ELR (cell line): Measurements from ENCODE around the gene FAM53B.
"Not testable (repeated sequence)": the region's sequence is repeated elsewhere in the genome, so short reads cannot be mapped to it uniquely, and the experiment has no call there.

Experiments used
- DNase-seq: peaks from one replicate; pipeline ENCODE4 v3.0.0-alpha.2; 2015; ENCODE audit warnings: low read depth

FAM53B gene, protein sequence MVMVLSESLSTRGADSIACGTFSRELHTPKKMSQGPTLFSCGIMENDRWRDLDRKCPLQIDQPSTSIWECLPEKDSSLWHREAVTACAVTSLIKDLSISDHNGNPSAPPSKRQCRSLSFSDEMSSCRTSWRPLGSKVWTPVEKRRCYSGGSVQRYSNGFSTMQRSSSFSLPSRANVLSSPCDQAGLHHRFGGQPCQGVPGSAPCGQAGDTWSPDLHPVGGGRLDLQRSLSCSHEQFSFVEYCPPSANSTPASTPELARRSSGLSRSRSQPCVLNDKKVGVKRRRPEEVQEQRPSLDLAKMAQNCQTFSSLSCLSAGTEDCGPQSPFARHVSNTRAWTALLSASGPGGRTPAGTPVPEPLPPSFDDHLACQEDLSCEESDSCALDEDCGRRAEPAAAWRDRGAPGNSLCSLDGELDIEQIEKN

DNA sequence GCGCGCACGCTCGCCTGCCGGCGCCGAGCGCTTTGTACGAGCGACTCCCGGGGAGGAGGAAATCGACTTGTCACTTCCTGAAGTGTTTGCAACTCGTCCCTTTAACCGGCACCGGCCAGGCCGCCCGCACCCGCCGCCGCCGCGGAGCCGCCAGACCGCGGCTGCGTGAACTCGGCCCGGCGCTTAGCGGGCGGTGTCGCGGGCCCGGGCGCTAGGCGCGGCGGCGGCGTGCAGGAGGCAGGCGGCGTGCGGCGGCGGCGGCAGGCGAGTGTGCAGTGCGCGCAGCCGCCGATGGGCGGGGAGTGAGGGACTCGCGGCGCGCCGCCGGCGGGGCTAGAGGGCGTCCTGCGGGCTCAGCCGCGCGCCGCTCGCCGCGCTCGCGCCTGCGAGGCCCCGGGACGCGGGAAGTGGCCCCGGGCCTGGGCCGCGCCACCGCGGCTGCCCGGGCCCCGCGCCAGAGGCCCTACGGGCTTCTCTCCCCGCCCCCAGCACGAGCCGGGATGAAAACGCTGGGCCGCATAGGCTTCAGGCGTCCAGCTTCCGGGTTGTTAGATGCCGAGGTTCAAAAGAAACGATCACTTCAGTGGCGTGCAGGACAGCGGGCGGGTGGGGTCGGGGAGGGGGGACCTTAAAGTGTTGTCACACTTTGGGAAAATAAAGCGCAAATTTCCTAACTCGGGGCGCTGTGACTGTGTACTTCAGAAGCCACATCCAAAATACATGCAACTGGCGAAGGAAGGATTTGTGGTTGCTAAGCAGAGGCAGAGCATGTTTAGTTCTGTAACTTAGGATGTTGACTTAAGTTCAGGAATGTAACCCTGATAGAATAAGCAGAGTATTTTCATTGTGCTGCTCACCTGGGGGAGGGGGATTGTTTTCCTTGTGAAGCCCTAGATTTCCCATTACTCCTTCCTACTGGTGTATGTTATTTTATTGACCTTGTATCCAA is at the start of gene FAM53B:
FAM53B (minus strand) TSS at position 277 of the 949 bp plus-strand sequence. CDS start 37,665 bp downstream, outside the sequence.
- DNase-seq, result peak; percentile 84

DNA sequence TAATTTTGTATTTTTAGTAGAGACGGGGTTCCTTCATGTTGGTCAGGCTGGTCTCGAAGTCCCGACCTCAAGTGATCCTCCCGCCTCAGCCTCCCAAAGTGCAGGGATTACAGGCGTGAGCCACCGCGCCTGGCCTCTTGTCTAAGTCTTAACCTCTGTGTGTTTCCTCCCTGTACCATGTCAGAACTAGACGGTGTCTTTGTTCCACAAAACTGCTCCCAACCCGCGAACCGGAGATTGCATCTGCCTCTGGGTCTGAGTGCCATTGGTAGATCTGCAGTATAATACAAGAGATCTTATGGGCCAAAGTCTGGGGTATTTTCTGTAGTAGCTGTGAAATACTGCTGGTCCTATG is 48.8 kb upstream of the FAM53B start:
- no peak for DNase-seq

DNA sequence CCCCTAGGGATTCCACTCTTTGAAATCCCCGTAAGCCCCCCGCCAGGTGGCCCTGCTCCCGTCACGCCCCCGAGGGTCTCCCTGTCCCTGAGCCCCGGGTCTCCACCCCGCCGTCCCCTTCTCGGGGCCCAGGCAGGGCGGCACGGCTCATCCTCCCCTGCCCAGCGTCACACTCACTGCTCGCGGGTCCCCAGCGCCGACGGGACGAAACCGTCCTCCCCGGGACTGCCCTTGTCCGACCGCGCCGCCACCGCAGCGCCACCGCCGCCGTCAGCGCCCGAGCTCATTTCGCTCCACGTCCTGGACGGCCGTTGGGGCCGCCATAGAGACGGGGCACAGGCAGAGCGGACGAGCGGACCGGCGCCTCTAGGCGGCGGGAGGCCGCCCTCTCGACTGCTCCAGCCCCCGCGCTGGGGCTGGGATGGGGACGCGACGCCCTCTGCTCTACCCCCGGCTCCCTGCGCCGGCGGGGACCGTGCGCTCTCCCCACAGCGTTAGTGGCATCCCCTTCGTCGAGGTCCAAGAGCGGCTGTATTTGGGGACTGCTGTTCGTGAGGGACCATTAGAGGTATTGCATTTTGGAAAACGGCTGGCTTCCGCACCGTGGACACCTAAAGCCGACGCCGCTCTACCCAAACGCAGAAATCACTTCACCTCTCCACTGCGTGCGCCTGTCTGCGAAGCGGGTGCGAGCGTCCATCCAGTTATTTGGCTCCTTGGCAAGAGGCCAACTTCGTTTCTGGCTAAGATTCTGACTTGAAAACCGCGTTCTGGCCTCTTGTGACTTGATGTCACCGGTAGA is 47.6 kb upstream of the FAM53B start, which contains the start of gene EEF1AKMT2:
EEF1AKMT2 (minus strand) TSS at position 341 of the 802 bp plus-strand sequence; CDS start at position 287, 54 bp downstream.
- peak; percentile 89 for DNase-seq

DNA sequence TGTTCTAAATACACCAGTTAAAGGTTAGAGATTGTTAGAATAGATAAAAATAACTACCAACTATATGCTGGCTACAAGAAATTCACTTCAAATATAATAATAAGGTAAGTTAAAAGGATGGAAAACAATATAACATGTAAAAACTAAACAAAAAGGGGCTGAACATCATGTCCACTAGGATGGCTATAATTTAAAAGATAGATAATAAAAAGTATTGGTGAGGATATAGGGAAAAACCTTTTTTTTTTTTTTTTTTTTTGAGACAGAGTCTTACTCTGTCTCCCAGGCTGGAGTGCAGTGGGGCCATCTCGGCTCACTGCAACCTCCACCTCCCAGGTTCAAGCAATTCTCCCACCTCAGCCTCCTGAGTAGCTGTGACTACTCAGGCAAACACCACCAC is 38.7 kb upstream of the FAM53B start:
- DNase-seq, result not testable (repeated sequence)

DNA sequence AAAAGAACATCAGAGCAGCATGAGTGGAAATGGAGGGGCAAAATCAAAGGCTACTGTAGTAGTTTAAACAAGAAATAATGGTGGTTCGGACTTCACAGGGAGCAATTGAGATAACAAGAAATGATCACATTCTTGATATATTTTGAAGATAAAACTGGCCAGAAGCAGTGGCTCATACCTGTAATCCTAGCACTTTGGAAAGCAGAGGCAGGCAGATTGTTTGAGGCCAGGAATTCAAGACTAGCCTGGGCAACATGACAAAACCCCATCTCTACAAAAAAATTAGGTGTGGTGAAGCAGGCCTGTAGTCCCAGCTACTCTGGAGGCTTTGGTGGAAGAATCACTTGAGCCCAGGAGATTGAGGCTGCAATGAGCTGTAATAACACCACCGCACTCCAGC is 24.6 kb upstream of the FAM53B start:
- no peak for DNase-seq

DNA sequence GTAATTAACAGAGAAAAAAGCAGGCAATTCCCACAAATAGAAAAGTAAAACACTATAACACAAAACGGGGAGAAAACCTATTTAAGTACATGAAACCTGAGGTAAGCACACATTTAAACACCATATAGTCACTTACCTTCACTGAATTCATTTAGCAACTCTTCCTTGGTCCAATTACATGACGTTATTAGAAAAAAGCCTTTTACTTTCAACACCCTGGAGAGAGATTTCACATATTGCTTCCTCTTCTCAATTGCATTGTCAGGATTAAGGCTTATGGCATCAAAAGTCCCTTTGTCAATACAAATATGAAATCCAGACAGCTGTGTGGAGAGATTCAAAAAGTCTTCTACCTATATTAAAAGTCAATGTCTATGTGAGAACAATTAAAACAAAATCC is 21.1 kb upstream of the FAM53B start:
- DNase-seq, result no peak

DNA sequence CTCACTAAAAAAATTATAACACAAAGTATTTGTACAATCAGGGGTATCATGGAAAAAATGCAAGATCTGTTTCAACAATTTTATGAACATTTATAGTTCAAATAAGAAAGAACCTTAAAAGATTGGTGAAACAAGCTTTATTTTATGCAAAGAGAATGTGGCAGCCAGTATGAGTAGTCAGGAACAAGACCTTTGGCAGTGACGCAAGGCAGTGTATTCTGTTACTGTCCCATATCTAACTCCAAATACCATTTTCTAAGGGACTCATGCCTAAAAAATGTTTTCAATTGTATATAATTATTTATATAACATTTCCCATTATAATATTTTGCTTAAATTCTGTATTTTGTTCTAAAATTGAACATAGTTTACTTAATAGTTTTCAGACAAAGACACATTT is 19.1 kb upstream of the FAM53B start:
- DNase-seq, result no peak

DNA sequence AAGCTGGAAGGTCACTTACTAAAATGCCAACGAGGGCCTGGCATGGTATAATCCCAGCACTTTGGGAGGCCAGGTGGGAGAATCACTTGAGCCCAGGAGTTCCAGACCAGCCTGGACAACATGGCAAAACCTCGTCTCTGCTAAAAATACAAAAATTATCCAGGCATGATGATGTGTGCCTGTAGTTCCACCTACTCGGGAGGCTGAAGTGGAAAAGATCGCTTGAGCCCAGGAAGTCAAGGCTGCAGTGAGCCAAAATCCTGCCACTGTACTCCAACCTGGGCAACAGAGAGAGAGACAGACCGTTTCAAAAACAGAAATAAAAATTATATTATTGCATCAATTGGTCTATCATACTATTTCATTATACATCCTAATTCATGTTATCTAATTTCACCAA is 18.1 kb upstream of the FAM53B start:
- DNase-seq, result no peak

DNA sequence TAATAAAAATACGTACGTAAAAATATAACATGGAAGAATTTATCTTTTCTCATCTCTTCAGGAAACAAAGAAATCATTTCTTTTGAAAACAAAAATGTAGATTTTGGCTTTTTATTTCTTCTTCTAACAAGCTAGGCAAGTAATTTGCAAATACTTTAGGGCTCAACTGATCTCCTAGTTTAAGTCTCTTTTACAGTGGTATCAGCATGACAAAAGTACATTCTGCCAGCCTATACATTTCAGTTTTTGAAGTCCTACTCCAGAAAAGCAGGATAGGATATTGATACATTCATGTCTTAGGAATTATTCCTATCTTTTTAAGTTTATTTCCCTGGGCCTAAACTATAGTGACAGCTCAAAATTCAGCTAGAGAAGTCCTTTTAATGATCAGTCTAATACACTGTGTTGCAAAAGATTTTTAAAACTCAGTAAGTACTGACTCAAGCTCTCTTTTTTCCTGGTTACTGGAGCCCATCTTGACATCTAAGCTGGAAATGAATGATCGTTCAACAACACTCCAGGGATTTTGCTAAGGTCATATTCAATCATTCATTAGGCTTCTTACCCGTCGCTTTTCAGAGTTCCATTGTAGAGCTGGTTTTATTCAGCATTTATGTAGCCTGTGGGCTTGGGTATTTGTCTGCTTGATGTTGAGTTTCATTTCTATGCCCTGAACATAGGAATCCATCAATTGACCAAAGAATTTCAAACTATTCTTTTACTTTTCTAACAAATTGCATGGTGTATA is 12.2 kb upstream of the FAM53B start:
- no peak for DNase-seq

DNA sequence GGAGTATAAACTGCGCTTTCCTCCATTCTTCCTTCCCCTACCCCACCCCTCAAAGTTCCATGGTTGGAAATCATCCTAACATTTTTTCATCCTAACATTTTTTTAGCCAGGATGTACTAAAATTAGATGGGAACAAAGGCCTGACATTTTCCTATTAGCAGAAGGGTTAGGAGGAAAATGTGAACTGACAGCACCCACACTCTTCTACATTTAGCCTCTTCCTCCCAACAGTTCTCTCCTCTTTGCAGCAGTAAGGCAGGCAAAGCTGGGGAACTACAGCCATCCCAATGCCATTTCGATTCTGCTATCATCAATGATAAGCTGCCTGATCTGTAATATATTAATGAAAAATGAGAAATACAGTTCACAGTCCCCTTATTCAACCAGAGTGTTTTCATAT is 11.4 kb upstream of the FAM53B start:
- DNase-seq, result no peak

DNA sequence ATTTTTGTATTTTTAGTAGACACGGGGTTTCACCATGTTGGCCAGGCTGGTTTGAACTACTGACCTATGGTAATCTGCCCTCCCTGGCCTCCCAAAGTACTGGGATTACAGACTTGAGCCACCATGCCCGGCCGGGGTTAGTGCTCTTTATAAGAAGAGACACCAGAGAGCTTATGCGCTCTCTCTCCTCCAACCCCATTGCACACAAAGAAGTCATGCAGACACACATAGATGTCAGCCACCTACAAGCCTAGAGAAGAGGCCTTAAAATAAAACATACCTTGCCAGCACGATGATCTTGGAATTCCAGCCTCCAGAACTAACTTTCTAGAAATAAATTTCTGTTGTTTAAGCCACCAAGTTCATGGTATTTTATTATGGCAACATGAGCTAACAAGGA is 10.0 kb upstream of the FAM53B start:
- DNase-seq, result no peak

DNA sequence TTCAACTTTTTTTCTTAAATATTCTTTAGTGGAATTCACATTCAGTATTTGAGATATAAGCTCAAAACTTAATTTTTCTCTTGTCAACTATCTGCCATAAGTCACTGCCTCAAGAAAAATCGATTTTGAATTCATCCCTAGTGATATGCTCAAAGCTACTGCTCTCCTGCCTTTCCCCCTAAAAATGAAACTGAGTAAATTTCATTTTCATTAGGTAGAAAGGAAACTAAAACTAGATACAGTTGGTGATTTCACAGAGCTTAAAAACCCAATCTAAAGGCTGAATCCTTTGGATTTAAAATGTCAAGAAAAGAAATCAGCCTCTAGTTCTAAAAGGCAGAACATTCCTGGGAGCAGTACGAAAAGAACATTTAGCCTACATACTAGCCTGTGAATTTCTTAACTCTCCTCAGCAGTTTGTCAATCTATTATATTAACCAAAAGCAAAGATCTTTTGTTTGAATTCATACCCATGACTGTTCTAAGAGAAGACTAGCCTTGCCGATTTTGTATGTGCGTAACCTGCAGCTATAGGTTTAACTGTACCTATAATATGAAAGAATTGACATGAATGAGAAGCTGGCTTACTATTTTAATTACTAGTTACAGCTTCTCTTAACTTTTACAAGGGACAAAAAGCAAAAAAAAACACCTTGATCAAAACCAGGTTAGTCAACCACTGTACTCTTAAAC is 4.9 kb upstream of the FAM53B start:
- DNase-seq, result no peak

DNA sequence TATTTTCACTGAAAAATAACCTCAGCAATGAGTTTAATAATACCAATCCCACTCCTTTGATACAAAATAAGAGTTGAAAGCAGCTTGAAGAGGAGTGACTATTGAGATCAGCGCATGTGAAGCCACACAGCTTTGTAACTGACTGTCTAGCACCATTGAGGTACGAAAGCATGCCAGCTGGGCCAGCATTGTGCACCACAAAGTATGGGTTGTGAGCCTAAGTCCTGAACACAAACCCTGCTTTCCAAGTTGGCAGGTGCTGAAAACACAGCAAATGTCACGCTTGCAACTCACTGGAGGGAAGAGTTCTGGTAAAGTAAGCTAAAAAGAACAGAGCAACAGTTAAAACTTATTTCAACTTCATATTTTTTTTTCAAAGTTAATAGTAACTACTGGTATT is 4.0 kb upstream of the FAM53B start:
- DNase-seq, result no peak

DNA sequence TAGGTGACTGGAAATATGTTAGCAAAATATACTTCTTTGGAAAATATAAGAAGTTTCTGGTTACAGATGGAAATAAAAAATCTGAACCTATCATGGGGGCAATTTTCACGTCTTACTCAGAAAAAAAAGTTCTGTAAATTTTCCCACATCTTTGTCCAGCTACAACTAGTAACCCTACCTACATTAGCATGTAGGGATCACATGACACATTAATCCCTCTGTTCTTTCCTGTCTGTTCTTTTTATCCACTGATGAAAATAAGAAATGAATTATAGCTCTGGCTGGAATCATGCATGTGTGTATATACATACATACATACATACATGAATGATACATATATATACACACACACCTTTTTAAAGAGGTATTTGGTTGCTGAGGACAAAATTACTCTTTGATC is 3.6 kb upstream of the FAM53B start:
- DNase-seq, result no peak

DNA sequence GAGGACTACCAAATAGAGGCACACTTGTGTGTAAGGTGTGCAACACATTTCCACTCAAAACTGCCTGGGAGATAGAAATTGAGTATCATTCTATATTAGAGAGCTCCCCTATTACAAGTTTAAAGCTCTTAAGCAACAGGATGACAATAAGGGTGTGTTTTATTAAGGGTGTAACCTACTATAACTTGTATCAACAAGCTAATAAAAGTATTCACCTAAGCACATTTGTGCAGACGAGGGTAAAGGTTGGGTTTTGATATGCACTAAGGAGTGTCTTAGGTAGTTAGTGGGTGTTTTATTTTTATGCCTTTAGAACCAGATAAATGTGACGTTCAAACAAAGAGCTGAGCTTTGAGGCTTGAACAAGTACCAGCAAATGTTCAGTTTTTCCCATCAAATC is 2.8 kb upstream of the FAM53B start:
- no peak for DNase-seq

DNA sequence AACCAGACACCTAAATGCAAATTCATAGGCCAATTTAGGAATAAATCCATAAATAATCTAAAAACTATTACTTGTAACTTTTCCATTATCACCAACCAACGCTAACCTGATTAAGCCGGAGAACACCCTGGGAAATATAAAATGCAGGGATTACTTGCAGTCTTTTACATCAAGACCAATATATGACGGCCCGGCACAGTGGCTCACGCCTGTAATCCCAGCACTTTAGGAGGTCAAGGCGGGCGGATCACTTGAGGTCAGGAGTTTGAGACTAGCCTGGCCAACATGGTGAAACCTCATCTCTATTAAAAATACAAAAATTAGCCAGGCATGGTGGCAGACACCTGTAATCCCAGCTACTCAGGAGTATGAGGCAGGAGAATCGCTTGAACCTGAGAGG is 2.3 kb upstream of the FAM53B start:
- not testable (repeated sequence) for DNase-seq

DNA sequence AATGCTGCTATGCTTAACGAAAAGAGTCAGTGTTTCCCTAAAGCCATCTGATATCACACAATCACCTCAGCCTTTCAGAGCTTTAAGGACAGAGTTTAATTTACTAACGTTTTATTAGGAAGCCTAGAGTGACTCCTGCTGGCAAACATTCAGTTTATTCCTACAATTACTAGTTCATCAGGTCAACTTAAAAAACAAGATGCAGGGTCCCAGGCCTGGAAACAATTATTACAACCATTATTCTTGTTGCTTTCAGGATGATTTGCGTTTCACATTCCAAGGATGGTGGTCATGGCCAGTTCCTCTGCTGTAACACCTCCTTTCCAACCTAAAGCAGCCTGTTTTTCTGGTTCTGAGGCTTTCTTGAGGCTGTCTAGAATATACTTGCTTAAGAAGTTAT is 1.5 kb upstream of the FAM53B start:
- DNase-seq, result peak; percentile 64

DNA sequence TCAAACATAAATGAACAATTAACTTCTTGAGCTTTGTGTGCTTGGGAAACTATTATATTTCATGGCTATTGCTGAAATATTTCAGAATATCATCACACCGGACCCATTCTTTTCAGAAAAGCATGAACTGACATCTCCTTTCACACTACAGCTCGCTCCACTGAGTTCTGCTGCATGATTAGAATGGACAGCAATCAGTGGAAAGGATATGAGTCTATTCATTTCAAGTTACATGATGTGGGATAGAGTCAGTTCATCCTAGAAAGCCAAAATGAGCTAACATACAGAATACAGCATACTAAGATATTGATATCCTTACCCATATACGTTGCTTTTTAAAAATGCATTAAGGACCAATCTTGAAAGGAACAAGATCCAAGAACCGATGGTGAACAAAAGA is 1.1 kb upstream of the FAM53B start:
- no peak for DNase-seq

DNA sequence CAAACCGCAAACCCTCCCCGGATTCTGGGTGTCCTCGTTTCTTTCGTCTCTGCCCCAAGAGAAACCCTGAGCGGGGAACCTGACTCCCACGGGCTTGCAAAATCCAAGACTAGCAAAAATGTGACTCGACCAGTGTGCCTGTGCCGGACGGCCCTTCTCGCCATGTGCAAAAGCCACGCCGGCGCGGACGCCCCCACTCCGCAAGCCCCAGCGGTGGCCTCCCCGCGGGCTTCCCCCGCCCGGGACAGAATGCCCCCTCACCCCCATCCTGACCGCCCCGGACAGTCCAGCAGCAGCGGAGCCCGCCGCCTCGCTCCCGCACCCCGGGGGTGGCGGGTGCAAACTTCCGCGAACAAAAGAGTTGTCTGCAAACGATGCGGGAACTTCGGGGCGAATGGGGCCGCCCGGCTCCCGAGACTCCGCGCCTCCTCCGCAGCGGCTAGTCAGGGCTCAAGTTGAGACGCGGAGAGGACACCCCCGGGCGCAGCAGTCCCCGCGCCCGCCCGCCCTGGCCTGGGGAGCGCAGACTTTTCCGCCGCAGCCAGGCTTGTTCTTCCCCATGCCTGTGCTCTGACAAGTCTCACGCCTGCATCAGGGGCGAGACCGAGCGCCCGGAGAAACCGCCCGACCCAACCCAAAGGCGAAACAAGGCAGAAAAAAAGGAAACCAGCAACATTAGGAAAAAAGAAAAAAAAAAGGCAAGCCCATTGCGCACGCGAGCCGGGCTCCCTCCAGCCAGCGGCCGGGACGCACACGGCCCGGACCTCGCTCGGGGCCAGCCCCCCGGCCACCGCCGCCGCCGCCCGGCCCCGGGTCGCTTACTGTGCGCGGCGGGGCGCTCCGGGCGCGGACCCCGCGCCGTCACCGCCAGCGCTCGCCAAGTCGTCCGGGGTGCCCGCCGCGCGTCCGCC is 732 bp downstream of the FAM53B start:
- peak; percentile 55 for DNase-seq
